ENCODE measurements around the gene MST1. TPM values are rescaled to one million over a fixed set of nuclear protein-coding genes. Genes with fewer than 3 reads are reported as not detected.

Gene MST1
- total RNA-seq, 1 experiment from 2014 or later, result 11.0 TPM

GRCh38 chr3:49667701-49668413 is 21.4 kb downstream of the MST1 start:
- no peak for DNase-seq

GRCh38 chr3:49666592-49666991 is 22.7 kb downstream of the MST1 start:
- Histone ChIP-seq H3K27me3 (ENCODE audit: control insufficient read depth, insufficient read depth, low read length) (no peaks in the 10 kb centered on the region), H3K4me3 (ENCODE audit: insufficient read depth, low read depth, low read length) (no peak overlapping the region), H3K36me3 (replicated peaks; ENCODE audit: control insufficient read depth, insufficient read depth, low read length) (no peaks in the 10 kb centered on the region)
- DNase-seq, result peak; percentile 69

More at GRCh38 chr3:49667701-49668413, 21.4 kb downstream of the MST1 start:
- Histone ChIP-seq H3K4me3 (ENCODE audit: insufficient read depth, low read depth, low read length) (no peak overlapping the region), H3K27me3 (ENCODE audit: control insufficient read depth, insufficient read depth, low read length) (no peaks in the 10 kb centered on the region), H3K36me3 (replicated peaks; ENCODE audit: control insufficient read depth, insufficient read depth, low read length) (no peaks in the 10 kb centered on the region)

DNA sequence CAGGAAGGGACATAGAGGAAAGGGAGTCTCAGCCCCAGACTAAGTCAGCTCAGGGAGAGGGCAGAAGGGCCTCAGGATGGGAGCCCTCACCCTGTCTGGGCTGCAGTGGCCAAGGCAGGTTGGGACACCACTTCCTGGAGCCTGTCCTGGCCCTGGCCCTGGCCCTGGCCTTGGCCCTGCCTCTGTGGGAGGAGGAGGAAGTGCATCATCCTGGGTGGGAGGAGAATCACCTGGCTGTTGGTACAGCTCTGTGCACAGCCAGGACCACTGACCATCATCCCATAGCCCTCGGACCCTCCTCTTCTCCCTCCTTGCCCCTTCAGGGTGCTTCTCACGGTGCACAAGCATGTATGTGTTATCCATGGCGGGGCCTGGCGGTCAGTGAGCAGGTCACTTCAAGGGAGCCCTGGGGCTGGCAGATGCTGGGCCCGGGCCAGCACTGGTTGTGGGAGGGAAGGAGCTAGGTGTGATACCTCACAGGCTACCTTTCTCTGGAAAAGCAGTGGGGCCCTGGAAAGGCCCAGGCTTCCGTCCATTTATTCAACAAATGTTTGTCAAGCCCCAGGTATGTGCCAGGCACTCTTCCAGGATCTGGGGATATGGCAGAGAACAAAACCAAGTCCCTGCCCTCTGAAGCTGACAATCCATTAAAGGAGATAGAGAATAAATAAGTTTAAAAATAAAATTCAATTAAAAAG is 23.3 kb downstream of the MST1 start:
- no peaks in the 10 kb centered on the region for H3K27me3 ChIP-seq (ENCODE audit: control insufficient read depth, insufficient read depth, low read length)
- no peak overlapping the region for H3K4me3 ChIP-seq (ENCODE audit: insufficient read depth, low read depth, low read length)
- H3K36me3 ChIP-seq (replicated peaks; ENCODE audit: control insufficient read depth, insufficient read depth, low read length), result no peaks in the 10 kb centered on the region
- no peak for DNase-seq

DNA sequence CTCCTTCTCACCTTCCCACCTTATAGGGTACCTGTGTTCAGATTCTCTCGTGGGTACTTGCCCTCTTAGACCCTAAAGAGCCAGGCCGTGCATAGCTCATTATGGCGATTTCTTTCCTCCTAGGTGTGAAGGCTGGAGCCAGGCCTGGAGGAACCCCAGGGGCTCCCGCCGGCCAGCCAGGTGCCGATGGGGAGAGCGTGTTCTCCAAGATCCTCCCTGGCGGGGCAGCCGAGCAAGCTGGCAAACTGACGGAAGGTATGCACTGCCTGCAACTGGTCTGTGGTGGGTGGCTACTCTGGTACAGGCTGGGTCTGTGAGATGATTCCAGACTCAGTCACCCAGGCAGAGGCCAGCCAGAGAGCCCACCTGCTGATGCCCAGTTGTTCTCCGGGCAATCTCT is 25.0 kb downstream of the MST1 start:
- H3K27me3 ChIP-seq (ENCODE audit: control insufficient read depth, insufficient read depth, low read length), result no peaks in the 10 kb centered on the region
- no peak for DNase-seq
- no peak overlapping the region for H3K4me3 ChIP-seq (ENCODE audit: insufficient read depth, low read depth, low read length)
- H3K36me3 ChIP-seq (replicated peaks; ENCODE audit: control insufficient read depth, insufficient read depth, low read length), result no peaks in the 10 kb centered on the region

DNA sequence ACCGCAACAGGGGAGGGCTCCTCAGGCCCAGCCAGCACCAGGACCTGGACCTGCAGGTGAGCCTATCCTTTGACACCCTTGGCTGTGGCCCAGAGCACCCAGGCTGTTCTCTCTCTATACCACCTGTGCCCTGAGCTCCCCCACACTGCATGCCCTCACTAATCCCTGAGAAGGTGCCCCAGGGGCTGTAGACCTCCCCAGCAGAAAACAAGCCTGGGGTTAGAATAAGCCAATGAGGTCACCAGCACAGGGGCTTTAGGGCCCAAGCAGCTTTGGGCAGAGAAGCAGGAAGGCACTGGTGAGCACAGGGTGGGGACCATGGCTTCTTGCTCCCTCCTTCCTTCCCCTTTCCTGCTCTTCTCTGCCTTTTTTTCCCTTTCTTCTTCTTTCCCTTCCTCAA is 25.4 kb downstream of the MST1 start:
- Histone ChIP-seq H3K27me3 (ENCODE audit: control insufficient read depth, insufficient read depth, low read length) (no peaks in the 10 kb centered on the region), H3K4me3 (ENCODE audit: insufficient read depth, low read depth, low read length) (no peak overlapping the region), H3K36me3 (replicated peaks; ENCODE audit: control insufficient read depth, insufficient read depth, low read length) (no peaks in the 10 kb centered on the region)
- no peak for DNase-seq

GRCh38 chr3:49662720-49663413 is 26.4 kb downstream of the MST1 start:
- Histone ChIP-seq H3K27me3 (ENCODE audit: control insufficient read depth, insufficient read depth, low read length) (no peaks in the 10 kb centered on the region), H3K4me3 (ENCODE audit: insufficient read depth, low read depth, low read length) (no peak overlapping the region), H3K36me3 (replicated peaks; ENCODE audit: control insufficient read depth, insufficient read depth, low read length) (no peaks in the 10 kb centered on the region)
- DNase-seq, result no peak

DNA sequence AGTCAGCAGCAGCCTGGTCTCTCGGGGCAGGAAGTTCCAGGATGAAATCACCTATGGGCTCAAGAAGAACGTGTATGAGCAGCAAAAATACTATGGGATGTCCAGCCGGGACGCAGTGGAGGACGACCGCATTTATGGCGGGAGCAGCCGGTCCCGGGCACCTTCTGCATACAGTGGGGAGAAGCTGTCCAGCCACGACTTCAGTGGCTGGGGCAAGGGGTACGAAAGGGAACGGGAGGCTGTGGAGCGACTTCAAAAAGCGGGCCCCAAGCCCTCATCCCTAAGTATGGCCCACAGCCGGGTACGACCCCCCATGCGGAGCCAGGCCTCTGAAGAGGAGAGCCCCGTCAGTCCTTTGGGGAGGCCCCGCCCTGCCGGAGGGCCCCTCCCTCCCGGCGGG is 27.3 kb downstream of the MST1 start:
- Histone ChIP-seq H3K4me3 (ENCODE audit: insufficient read depth, low read depth, low read length) (no peak overlapping the region), H3K27me3 (ENCODE audit: control insufficient read depth, insufficient read depth, low read length) (no peaks in the 10 kb centered on the region), H3K36me3 (replicated peaks; ENCODE audit: control insufficient read depth, insufficient read depth, low read length) (no peaks in the 10 kb centered on the region)
- DNase-seq, result no peak

GRCh38 chr3:49661281-49661680 is 28.0 kb downstream of the MST1 start:
- no peaks in the 10 kb centered on the region for H3K36me3 ChIP-seq (replicated peaks; ENCODE audit: control insufficient read depth, insufficient read depth, low read length)
- DNase-seq, result no peak
- H3K4me3 ChIP-seq (ENCODE audit: insufficient read depth, low read depth, low read length), result no peak overlapping the region
- no peaks in the 10 kb centered on the region for H3K27me3 ChIP-seq (ENCODE audit: control insufficient read depth, insufficient read depth, low read length)

- Histone ChIP-seq H3K27me3 (ENCODE audit: control insufficient read depth, insufficient read depth, low read length) (no peaks in the 10 kb centered on the region), H3K36me3 (replicated peaks; ENCODE audit: control insufficient read depth, insufficient read depth, low read length) (no peaks in the 10 kb centered on the region), H3K4me3 (ENCODE audit: insufficient read depth, low read depth, low read length) (no peak overlapping the region)
- no peak for DNase-seq
Measured at GRCh38 chr3:49659756-49660155, 29.5 kb downstream of the MST1 start.

- DNase-seq, result no peak
- no peaks in the 10 kb centered on the region for H3K36me3 ChIP-seq (replicated peaks; ENCODE audit: control insufficient read depth, insufficient read depth, low read length)
- no peaks in the 10 kb centered on the region for H3K27me3 ChIP-seq (ENCODE audit: control insufficient read depth, insufficient read depth, low read length)
- no peak overlapping the region for H3K4me3 ChIP-seq (ENCODE audit: insufficient read depth, low read depth, low read length)
Measured at GRCh38 chr3:49658711-49659110, 30.6 kb downstream of the MST1 start.

GRCh38 chr3:49657208-49657915 is 31.9 kb downstream of the MST1 start:
- no peaks in the 10 kb centered on the region for H3K36me3 ChIP-seq (replicated peaks; ENCODE audit: control insufficient read depth, insufficient read depth, low read length)
- H3K4me3 ChIP-seq (ENCODE audit: insufficient read depth, low read depth, low read length), result no peak overlapping the region
- no peak for DNase-seq
- no peaks in the 10 kb centered on the region for H3K27me3 ChIP-seq (ENCODE audit: control insufficient read depth, insufficient read depth, low read length)

- no peak for DNase-seq
- no peaks in the 10 kb centered on the region for H3K27me3 ChIP-seq (ENCODE audit: control insufficient read depth, insufficient read depth, low read length)
- H3K4me3 ChIP-seq (ENCODE audit: insufficient read depth, low read depth, low read length), result no peak overlapping the region
- H3K36me3 ChIP-seq (replicated peaks; ENCODE audit: control insufficient read depth, insufficient read depth, low read length), result no peaks in the 10 kb centered on the region
Measured at GRCh38 chr3:49656541-49657112, 32.6 kb downstream of the MST1 start.

DNA sequence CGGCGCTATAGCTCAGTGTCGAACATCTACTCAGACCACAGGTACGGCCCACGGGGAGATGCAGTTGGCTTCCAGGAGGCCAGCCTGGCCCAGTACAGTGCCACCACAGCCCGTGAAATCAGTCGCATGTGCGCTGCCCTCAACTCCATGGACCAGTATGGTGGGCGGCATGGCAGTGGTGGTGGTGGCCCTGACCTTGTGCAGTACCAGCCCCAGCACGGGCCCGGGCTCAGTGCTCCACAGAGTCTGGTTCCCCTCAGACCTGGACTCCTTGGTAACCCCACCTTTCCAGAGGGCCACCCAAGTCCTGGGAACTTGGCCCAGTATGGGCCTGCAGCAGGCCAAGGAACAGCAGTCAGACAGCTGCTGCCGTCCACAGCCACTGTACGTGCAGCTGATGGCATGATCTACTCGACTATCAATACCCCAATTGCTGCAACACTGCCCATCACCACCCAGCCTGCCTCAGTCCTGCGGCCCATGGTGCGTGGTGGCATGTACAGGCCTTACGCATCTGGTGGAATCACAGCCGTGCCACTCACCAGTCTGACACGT is 33.5 kb downstream of the MST1 start:
- Histone ChIP-seq H3K27me3 (ENCODE audit: control insufficient read depth, insufficient read depth, low read length) (no peaks in the 10 kb centered on the region), H3K36me3 (replicated peaks; ENCODE audit: control insufficient read depth, insufficient read depth, low read length) (no peaks in the 10 kb centered on the region), H3K4me3 (ENCODE audit: insufficient read depth, low read depth, low read length) (no peak overlapping the region)
- no peak for DNase-seq

GRCh38 chr3:49654955-49655556 is 34.2 kb downstream of the MST1 start:
- H3K27me3 ChIP-seq (ENCODE audit: control insufficient read depth, insufficient read depth, low read length), result no peaks in the 10 kb centered on the region
- no peaks in the 10 kb centered on the region for H3K36me3 ChIP-seq (replicated peaks; ENCODE audit: control insufficient read depth, insufficient read depth, low read length)
- no peak for DNase-seq
- no peak overlapping the region for H3K4me3 ChIP-seq (ENCODE audit: insufficient read depth, low read depth, low read length)
